ENCODE results near the gene NFYC.
A peak's percentile ranks its signal among the peaks of the same experiment; 100 is the strongest.

NFYC gene

DNA sequence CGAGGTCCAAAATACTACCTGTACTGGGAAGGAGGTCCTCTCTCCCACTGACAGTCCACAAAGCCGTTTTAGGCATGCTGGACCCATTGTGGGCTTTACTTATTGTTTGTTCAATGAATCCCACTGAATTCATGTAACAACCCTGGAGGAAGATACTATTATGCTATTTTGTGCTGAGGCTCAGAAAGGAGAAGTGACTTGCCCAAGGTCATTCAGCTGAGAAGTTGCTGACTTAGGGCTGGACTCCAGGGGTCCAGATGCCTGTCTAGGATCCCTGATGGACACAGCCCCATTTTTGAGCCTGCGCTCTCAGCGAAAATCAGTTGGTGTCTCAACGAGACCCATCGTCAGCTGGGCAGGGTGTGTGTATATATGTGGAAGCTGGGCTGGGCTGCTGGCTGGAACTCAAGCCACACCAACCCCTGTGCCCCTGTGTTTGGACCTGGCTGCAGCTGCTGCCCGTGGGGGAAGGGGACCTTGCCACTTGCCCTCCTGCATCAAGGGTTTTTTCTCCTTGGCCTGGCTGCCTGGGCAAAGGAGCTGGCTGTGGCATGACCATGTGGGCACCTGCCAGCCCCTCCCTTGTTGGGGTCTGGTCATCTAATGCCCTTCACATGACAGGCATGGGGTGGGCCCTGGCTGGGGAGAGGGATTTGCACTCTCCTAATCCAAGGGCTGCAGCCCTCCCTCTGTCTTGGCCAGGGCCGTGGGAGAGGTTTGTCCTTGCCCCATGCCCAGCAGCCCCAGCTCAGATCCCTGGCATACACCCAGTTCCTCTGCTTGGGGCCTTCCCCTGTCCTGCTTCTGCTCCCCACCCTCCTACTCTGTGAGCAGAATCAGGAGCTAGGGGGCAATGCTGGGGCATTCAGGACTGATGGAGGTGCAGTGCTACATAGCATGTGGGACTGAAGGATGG, 107.1 kb downstream of the NFYC start:
- no peak for DNase-seq (ENCODE audit: low spot score)

DNA sequence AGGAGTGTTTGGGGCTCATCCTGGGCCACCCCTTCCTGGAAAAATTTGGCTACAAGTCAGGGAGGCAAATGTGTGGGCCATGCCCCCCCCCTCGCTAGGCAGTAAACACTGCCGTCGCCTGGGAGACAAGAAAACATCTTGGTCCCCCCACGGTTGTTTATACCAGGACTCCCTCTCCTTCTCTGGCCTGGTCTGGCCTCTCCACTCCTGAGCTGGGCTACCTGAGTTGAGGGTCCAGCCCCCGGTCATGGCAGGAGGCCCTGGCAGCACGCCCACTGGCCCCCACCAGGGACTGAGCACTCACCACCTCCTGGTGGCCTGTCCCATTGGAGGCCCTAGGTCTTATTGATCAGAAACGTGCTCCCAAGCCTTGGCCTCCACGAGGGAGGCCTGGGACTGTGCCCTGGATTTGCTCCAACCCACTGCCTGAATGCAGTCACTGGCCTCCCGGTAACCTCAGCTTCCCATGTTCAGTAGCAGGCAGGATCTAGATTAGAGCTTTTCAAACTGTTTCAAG, 107.9 kb downstream of the NFYC start:
- DNase-seq (ENCODE audit: low spot score), result no peak

DNA sequence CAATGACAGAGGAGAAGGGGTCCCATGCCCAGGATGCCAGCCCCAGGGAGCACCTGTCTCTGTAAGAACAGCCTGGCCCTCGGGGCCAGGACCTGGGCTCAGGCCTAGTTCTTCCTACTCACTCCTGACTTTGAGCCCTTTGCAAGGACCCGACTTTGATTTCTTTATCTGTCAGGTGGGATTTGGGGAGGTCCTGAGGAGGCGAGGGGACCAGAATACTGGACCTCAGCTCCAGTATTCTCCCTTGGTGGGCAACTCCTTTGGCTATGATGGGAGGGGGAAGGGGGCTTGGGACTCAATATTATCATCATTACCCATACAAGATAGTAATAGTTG, 110.2 kb downstream of the NFYC start:
- DNase-seq (ENCODE audit: low spot score), result no peak

DNA sequence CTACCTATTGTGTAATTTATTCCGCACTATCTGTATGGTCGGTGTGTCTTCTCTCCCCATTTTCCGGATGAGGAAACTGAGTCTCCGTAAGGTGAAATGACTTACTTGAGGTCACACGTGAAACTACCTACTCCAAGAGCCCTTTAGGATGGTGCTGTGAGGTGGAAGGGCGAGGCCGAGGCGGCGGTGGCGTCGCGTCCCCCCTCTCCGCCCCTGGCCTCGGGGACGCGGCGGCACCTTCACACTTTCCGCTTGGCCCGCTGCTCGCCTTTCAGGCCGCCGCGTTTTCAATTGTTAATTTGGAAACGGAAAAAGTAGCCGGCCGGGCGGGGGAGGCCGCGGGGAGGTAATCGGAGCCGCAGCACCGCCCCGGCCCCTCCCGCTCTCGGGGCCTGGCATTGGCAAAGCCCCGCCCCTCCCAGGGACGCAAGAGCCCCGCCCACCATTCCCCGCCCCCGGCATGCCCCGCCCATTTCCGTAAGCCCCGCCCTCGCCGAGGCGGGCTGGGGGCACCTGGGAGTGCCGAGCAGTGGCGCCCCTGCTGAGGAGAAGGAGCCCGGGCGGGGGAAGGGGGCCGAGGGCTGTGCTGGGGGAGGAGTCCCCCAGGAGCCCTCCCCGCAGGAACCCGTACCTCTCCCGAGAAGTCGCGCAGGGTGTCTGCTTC, 110.7 kb downstream of the NFYC start:
- DNase-seq (ENCODE audit: low spot score), result peak; percentile 87

DNA sequence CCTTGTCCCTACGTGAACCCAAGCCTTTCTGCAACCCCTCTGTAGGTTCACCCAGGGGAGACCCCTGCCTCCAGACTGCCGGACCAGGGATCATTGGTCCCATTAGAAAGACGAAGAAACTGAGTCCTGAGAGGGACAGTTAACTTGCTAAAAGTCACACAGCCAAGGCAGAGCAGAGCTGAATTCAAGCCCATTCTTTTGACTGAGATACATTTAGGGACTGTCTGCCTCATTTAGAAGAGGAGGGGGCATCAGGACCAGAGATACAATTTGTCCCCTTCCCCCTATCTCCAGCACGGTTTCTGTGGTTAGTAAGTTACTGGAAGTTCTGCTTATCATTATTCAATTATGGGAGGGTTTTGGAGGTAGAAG, 111.2 kb downstream of the NFYC start:
- no peak for DNase-seq (ENCODE audit: low spot score)

DNA sequence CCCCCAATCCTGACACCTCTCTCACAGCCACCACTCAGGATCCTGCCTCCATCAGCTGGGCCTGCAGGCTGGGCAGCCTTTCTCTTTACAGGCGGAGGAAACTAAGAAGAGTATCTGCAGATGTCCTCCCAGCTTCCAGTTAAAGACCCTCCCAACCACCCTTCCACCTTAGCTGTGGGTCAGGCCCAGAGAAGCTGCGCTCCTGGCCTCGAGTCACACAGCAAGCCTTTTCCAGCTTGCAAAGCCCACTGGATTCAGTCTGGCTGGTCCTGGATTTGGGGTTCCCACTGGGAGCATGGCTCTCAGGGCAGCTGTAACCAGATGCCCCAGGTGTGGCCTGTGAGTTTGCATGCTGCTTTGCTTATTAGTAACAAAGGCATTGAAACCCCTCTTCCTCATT, 111.9 kb downstream of the NFYC start:
- no peak for DNase-seq (ENCODE audit: low spot score)

DNA sequence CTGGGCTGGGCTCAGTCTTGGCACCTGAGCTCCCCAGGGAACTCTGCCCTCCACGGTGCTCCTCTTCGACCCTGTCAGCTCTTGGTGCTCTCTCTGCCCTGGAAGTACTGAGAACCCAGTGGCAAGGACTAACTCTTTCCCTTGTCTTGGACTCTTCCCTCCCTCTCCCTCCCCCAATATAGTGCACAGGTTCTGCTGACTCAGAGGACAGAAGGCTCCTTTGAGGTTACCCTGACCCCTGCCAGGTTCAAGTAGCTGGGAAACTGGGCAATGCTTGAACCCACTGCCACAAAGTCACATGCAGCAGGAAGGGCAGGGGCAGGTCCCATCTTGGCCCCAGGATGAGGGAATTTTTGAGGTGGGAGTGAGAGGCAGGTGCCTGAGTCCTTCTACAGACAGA, 112.4 kb downstream of the NFYC start:
- no peak for DNase-seq (ENCODE audit: low spot score)

DNA sequence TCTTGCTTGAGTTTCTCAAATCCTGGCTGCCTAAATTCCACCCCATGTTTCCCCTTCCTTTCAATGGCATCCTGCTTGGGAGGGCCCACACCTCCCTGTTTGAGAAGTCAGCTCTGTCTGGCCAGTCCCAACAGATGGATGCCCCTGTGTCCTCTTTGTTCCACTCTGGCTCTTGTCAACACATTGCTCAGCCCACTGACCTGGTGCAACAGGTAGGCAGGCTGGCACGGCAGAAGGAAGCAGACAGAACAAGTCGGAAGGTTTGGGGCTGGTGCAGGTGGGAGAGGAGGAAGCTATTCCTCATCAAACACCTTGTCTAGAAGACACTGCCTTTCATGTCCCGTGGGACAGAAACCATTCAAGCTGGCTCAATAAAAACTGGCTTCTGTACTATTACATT, 114.7 kb downstream of the NFYC start:
- no peak for DNase-seq (ENCODE audit: low spot score)

DNA sequence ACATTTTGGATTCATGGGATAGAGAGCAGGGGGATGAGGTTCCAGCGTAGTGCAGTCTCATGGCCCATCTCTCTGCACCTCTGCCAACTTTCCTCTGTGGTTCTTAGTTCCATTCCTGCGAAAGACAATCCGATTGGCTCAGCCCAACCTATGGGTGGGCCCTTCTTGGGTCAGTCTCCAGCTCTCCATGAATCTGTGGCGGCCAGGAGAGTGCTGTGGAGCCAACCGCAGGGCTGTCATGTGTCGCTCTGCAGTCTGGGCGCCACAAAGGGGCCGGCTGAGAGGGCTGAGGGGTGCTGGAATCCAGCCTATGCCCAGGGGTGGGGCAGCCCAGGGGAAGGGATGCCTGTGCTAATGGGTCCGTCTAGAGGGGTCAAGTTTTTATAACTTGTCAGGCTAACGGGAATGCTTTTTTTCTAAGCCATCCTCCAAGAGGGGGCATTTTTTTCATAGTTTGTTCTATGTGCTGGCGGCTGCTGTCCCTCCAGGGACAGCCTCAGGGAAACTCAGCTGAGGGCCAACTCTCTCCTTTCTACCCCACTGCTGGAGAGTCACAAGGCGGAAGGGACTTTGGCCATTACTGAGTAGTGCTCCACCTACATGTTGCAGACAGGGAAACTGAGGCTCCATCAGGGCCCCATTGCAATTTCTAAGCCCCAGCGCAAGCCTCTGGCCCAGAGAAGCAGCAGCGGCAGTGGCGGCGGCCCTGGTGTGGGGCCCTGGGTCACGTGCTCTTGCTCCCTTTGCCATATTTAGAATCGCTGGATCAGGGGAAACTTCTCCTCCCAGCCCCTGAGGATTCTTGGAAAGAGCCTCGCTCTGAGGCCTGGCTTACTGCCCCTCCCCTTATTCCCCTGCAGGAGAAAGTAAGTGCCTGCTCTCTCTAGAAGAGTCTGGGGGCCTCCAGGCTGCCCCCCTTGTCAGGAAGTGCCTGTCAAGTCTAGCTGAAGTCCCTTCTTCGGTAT, 115.5 kb downstream of the NFYC start:
- DNase-seq (ENCODE audit: low spot score), result no peak

DNA sequence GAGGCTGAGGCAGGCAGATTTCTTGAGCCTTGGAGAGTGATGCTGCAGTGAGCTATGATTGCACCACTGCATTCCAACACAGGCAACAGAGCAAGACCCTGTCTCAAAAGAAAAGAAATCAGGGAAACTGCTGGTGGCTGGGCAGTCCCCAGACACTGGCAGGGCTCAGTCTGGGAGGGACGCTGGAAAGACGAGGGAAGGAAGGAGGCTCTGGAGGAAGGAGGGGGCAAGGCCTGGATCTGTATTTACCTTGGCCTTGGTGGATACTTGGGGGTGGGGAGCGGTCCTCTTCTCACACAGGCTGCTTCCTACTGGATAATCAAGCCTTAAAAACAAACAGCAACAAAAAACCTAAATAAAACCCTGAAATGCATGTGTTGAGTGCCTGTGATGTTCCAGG, 116.5 kb downstream of the NFYC start:
- no peak for DNase-seq (ENCODE audit: low spot score)

DNA sequence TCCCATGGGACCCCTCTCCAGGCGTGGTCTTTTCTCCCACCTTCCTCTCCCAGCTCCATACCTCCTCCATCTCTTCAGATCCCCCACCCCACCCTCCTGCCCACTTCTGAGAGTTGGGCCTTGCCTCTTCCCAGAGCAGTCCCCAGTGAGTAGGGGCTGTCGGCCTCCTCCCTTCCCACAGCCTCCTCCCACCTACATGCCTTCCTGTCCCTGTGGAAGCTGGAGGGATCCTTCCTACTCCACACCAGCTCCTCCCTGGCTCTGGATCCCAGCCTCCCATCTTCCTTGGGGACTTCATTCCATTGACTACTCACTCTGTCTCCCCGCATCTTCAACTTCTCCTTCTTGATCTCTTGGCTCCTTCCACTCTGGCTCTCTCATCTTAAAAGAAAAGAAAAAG, 116.9 kb downstream of the NFYC start:
- no peak for DNase-seq (ENCODE audit: low spot score)

DNA sequence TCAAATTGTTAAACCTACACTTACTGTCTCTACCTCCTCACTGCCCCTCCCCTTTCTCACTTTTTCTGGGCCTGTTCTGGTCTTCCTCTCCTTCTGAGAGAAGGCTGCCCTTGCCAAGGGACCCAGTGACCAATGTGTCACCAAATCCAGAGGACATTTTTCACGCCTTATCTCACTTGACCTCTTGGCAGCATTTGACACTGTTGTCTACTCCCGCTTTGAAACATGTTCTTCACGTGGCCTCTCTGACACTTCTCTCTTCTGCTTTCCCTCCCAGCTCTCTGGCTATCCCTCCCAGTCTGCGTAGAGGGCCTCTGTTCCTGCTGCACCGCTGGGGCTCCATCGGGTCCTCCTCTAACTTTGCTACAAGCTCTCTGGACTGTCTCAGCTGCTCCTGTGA, 117.4 kb downstream of the NFYC start:
- DNase-seq (ENCODE audit: low spot score), result no peak

DNA sequence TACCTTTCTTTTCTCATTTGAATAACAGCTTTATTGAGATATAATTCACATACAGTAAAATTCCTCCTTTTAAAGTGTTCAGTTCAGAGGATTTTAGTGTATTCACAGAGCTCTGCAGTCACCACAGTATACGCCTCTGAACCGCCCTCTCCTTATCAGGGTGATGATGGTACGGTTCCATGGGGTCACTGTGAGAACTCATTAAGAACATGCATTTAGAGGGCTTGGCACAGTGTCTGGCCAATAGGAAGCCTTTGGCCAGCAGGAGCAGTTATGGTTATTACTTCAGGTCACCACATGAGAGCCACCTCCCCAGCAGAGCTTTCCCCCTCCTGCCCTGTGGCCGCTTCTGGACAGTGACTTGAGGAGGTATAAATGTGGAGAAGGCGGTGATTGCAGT, 119.4 kb downstream of the NFYC start:
- no peak for DNase-seq (ENCODE audit: low spot score)

DNA sequence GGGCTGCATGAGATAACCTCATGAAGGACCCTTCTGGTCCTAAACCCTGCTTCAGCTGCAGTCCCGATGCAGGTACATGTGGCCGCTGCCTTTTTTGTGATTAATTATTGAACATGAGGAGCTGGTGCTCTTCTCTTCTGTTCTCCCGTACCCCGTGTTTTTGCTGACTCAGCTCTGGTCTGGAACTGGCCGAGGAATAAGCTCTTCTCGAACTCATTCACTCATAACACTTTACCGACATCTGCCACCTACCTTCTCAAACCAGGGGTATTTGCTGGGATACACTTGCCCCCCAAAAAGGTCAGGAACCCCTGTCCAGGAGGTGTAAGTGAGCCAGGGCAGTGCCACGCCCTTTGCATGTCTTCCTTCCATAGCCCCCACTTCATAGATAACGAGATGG, 123.9 kb downstream of the NFYC start:
- no peak for DNase-seq (ENCODE audit: low spot score)

DNA sequence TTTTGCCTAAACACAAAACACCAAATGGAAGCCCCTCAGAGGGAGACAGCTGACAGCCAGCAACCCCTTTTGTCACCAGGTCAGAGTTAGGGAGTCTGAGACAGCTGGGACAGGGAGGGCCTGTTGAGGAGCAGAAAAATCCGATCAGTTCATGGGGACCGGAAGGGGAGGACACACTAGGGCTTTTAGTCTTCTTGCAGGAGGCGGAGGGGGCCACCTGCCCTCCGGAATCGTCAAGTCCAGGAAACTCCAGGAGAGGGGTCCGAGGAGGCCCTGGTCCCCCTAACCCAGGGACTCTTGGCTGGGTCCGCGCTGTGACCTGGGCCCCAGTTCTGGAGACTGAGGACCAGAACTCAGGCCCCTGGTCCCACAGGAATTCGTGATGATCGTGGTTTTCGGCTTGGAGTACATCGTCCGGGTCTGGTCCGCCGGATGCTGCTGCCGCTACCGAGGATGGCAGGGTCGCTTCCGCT, 126.3 kb downstream of the NFYC start:
- DNase-seq (ENCODE audit: low spot score), result no peak

DNA sequence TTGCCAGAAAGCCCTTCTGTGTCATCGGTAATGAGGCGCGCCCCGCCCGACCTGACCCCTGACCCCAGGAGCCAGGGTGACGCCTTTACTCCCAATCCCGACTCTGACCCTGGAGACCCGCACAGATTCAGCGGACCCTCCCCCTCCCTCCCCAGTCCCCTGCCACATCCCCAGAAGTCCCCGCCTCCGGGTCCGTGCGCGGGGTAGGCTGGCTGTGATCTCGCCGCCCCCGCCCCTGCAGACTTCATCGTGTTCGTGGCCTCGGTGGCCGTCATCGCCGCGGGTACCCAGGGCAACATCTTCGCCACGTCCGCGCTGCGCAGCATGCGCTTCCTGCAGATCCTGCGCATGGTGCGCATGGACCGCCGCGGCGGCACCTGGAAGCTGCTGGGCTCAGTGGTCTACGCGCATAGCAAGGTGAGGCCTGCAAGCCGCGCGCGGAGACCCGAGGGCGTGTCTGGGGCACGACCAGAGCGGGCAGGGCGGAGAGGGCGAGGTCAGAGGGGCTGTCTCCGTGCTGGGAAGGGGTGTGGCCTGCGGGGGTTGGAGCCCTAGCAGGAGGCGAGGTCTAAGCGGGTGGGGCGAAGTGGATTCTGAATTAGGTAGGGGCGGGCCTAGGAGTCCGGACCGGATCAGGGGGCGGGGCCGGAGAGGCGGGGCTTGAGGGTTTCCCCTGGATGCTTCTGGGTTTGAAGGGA, 126.9 kb downstream of the NFYC start:
- DNase-seq (ENCODE audit: low spot score), result no peak

DNA sequence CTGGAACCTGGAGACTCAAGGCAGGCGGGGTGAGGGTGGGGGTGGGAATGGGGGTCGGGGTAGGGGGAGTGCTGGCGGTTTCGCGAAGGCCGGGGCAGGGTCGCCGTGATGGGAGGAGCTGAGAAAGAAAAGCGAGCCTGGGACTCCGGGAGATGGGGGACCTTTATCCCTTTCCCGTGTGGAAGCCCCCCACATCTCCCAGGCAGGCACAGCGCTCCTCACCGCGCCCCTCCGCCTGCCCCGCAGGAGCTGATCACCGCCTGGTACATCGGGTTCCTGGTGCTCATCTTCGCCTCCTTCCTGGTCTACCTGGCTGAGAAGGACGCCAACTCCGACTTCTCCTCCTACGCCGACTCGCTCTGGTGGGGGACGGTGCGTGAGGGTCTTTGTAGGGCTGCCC, 127.6 kb downstream of the NFYC start:
- DNase-seq (ENCODE audit: low spot score), result no peak

DNA sequence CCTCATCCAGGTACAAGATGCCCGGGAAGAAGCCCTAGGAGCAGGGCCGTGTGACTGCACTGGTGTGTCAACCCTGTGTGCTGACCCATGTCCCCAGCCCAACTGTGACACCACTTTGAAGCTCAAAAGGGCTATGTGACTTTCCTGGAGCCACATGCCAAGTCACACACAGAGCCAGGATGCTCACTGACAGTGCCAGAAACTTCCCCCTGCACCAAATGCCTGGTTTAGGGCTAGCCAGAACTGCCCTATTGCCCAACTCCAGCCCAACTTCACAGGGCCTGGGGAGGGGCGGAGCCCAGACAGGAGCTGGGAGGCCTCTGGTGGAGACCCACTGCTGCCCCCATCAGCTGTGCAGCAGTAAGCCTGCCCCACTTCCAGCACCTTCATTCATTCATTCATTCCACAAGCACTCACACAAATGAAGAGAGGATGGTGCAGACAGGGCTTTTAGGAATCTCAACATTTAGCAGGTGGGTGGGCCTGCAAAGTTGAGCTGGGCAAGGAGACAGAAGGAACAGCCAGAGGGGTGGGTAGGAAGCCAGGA, 128.8 kb downstream of the NFYC start:
- DNase-seq (ENCODE audit: low spot score), result peak; percentile 73
